IPS-18a (cell line): Measurements from ENCODE around the gene DTWD2.
"Not testable (repeated sequence)": the region's sequence is repeated elsewhere in the genome, so short reads cannot be mapped to it uniquely, and the experiment has no call there.

ENCODE experiments used
- H3K27ac ChIP-seq: one replicate; pipeline ENCODE4 v1.5.1; 2013; ENCODE audit warnings: low read length
- H3K27me3 ChIP-seq: one replicate; pipeline ENCODE4 v1.6.1; 2013; ENCODE audit warnings: mild to moderate bottlenecking, low read length; ENCODE audit not compliant: control insufficient read depth, insufficient read depth
- H3K36me3 ChIP-seq: one replicate; pipeline ENCODE4 v1.6.1; 2013; ENCODE audit warnings: low read depth, low read length; ENCODE audit not compliant: control insufficient read depth
- H3K4me1 ChIP-seq: one replicate; pipeline ENCODE4 v1.6.1; 2013; ENCODE audit warnings: low read depth, low read length; ENCODE audit not compliant: control insufficient read depth
- H3K4me3 ChIP-seq: one replicate; pipeline ENCODE4 v1.5.1; 2013; ENCODE audit warnings: low read length
- H3K9ac ChIP-seq: one replicate; pipeline ENCODE4 v1.6.1; 2013; ENCODE audit warnings: mild to moderate bottlenecking, low read length, moderate library complexity
- H3K9me3 ChIP-seq: one replicate; pipeline ENCODE4 v1.6.1; 2013; ENCODE audit warnings: low read depth, low read length; ENCODE audit not compliant: control insufficient read depth

Gene DTWD2

DNA sequence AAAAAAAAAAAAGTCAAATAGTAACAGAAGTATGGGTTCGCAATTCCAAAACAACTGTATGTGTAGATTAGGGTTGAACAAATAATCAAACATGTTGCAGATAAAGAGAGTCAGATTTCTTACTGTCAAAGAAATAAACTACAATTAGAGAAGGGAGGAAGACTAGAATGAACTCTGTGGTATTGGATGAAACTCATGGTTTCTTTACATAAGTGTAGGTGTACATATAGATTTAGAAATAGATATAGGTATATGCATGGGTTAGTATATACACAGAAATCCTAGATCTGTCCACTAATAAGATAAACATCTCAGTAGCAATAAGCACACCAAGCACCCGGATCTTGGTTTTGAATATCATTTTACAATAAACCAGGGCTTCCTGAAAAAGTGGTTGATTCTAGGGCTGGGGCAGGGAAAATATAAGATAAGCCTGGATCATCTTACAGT is 21.3 kb downstream of the DTWD2 start:
- Histone ChIP-seq H3K27ac (no peak overlapping the region), H3K9ac (no peak overlapping the region), H3K27me3 (no peaks in the 10 kb centered on the region), H3K4me1 (no peaks in the 10 kb centered on the region), H3K4me3 (no peak overlapping the region), H3K9me3 (no peaks in the 10 kb centered on the region), H3K36me3 (no peaks in the 10 kb centered on the region)

DNA sequence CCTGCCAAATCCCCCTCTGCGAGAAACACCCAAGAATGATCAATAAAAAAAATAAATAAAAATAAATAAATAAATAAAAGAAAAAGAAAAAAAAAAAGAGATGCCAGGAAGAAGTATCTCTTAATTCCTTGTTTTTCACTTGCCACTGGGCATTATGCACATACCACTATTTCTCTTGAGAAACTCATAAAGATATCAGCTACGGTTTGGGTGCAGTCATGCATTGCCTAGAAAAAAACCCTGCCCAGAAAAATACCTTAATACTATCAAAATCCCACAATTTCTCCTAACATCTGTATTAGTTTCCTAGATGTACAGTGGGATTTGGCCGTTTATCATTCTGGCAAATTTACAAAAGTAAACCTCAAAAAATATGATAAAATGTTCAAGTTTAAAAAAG is 22.5 kb downstream of the DTWD2 start:
- no peaks in the 10 kb centered on the region for H3K36me3 ChIP-seq
- H3K9me3 ChIP-seq: no peaks in the 10 kb centered on the region
- H3K4me3 ChIP-seq: no peak overlapping the region
- H3K27me3 ChIP-seq: no peaks in the 10 kb centered on the region
- no peak overlapping the region for H3K27ac ChIP-seq
- no peaks in the 10 kb centered on the region for H3K4me1 ChIP-seq
- H3K9ac ChIP-seq: no peak overlapping the region

DNA sequence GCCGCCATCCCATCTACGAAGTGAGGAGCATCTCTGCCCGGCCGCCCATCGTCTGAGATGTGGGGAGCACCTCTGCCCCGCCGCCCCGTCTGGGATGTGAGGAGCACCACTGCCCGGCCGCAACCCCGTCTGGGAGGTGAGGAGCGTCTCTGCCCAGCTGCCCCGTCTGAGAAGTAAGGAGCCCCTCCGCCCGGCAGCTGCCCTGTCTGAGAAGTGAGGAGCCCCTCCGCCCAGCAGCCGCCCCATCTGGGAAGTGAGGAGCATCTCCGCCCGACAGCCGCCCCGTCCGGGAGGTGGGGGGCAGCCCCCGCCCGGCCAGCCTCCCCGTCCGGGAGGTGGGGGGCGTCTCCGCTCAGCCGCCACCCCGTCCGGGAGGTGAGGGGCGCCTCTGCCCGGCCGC is 23.4 kb downstream of the DTWD2 start:
- H3K9me3 ChIP-seq, H3K27me3 ChIP-seq, H3K36me3 ChIP-seq, H3K4me1 ChIP-seq, H3K27ac ChIP-seq, H3K9ac ChIP-seq, H3K4me3 ChIP-seq: not testable (repeated sequence)

DNA sequence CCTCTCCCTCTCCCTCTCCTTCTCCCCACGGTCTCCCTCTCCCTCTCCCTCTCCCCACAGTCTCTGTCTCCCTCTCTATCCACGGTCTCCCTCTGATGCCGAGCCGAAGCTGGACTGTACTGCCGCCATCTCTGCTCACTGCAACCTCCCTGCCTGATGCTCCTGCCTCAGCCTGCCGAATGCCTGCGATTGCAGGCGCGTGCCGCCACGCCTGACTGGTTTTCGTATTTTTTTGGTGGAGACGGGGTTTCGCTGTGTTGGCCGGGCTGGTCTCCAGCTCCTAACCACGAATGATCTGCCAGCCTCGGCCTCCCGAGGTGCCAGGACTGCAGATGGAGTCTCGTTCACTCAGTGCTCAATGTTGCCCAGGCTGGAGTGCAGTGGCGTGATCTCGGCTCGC is 24.0 kb downstream of the DTWD2 start:
- not testable (repeated sequence) for H3K4me3 ChIP-seq, H3K27ac ChIP-seq, H3K27me3 ChIP-seq, H3K36me3 ChIP-seq, H3K9me3 ChIP-seq, H3K4me1 ChIP-seq, H3K9ac ChIP-seq

DNA sequence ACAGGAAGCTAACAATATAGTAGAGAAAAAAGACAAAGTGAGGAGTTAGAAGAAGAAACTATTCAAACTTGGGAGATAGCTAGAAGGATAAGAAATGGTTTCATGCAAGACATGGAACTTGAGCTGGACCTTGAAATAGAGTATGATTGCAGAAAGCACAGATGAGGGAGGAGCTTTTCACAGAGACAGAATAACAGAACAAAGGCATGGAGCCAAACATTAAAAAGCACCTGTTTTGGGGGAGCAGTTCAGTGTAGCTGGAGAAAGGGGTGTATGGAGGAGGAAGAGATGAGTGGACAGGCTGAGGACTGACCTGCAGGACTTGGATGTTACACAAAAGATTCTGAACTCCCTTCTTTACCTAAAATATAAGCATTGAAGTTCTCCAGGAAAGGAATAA is 25.2 kb downstream of the DTWD2 start:
- Histone ChIP-seq H3K4me3 (no peak overlapping the region), H3K4me1 (no peaks in the 10 kb centered on the region), H3K9me3 (no peaks in the 10 kb centered on the region), H3K27me3 (no peaks in the 10 kb centered on the region), H3K36me3 (no peaks in the 10 kb centered on the region), H3K27ac (no peak overlapping the region), H3K9ac (no peak overlapping the region)

DNA sequence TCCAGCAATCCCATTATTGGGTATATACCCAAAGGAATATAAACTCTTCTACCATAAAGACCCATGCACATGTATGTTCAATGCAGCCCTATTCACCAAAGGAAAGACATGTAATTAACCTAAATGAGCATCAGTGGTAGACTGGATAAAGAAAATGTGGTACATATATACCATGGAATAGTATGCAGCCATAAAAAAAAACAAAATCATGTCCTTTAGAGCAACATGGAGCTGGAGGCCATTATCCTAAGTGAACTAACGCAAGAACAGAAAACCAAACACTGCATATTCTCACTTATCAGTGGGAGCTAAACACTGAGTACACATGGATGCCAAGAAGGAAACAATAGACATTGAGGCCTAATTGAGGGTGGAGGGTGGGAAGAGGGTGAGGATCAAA is 27.8 kb downstream of the DTWD2 start:
- H3K4me1 ChIP-seq: no peaks in the 10 kb centered on the region
- no peak overlapping the region for H3K9ac ChIP-seq
- no peak overlapping the region for H3K27ac ChIP-seq
- H3K4me3 ChIP-seq: no peak overlapping the region
- H3K9me3 ChIP-seq: no peaks in the 10 kb centered on the region
- H3K36me3 ChIP-seq: no peaks in the 10 kb centered on the region
- no peaks in the 10 kb centered on the region for H3K27me3 ChIP-seq

DNA sequence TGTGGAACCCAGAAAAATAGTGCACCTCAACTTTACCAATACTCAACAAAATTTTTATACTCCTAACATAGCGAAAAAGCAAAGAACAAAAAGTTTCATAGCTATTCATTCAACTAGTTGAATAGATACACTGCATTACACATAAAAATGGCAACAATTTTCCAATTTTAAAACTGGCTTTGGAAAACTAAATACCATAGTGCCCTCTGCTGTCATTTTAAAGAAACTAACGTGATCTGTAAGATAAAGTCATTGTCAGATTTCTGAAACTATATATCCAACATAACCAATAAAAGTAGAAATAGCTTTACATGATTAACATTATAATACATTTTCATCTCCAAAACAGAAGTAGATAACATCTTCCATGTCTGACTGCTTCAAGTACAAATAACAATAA is 31.6 kb downstream of the DTWD2 start:
- Histone ChIP-seq H3K9me3 (no peaks in the 10 kb centered on the region), H3K4me1 (peaks cover 14% of the 10 kb centered on the region), H3K4me3 (no peak overlapping the region), H3K9ac (no peak overlapping the region), H3K27me3 (no peaks in the 10 kb centered on the region), H3K27ac (no peak overlapping the region), H3K36me3 (no peaks in the 10 kb centered on the region)

DNA sequence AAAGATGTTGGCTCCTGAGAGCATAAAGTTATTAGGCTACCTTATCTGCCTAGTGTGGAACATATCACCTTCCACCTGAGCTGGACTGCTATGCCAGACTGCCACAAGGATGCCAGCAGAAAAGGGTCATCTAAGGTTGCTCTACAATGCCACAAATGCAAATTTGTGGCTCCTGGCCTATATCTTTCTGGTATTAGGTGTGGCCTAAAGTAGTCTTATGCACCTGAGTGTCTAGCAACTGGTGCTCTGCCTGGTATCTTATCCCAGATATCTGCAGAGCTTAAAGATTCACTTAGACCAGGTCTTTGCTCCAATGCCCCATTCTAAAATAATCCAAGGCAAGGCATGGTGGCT is 34.7 kb downstream of the DTWD2 start:
- H3K4me3 ChIP-seq: no peak overlapping the region
- no peak overlapping the region for H3K9ac ChIP-seq
- H3K36me3 ChIP-seq: no peaks in the 10 kb centered on the region
- H3K27me3 ChIP-seq: no peaks in the 10 kb centered on the region
- H3K27ac ChIP-seq: no peak overlapping the region
- H3K9me3 ChIP-seq: no peaks in the 10 kb centered on the region
- H3K4me1 ChIP-seq: peaks cover 14% of the 10 kb centered on the region

DNA sequence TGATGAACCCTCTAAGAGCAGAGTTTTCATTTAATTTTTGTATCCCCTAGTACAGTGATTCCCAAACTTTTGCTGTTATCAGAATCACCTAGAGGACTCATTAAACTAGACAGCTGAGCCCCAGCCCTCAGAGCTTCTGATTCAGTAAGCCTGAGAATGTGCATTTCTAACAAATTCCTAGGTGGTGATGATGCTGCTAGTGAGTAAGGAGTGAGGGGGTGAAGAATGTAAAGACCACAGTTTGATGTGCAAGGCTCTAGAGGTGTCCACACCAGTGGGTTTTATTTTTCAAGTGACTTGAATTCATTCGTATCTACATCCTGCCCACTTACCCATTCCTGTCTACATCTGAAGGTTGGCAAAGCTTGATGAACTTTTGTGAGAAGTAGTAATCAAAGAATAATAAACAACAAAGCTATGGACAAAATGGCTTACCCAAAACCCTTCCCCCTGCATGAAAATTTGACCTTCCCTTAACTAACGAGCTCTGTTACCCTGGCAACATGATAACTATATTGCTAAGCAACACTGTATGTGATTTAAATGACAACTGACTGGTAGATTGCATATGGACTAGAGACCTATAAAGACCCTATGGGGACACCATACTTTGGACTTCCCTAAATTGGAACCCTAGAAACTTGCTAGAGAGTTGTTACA is 35.2 kb downstream of the DTWD2 start:
- H3K9me3 ChIP-seq: no peaks in the 10 kb centered on the region
- peaks cover 14% of the 10 kb centered on the region for H3K4me1 ChIP-seq
- H3K36me3 ChIP-seq: no peaks in the 10 kb centered on the region
- H3K4me3 ChIP-seq: no peak overlapping the region
- H3K9ac ChIP-seq: peak overlapping the region; percentile 32
- peak overlapping the region; percentile 37 for H3K27ac ChIP-seq
- H3K27me3 ChIP-seq: no peaks in the 10 kb centered on the region

DNA sequence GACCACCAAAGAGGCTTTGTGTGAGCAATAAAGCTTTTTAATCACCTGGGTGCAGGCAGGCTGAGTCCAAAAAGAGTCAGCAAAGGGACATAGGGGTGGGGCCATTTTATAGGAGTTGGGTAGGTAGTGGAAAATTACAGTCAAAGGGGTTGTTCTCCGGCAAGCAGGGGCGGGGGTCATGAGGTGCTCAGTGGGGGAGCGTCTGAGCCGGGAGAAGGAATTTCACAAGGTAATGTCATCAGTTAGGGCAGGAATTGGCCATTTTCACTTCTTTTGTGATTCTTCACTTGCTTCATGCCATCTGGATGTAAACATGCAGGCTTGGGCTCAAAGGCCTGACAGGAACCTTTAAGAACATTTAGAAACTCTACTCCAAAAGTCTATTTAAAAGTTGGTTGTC is 36.0 kb downstream of the DTWD2 start:
- not testable (repeated sequence) for H3K4me3 ChIP-seq, H3K9me3 ChIP-seq, H3K27ac ChIP-seq, H3K36me3 ChIP-seq, H3K27me3 ChIP-seq
- peak overlapping the region; percentile 39 for H3K9ac ChIP-seq
- peaks cover 14% of the 10 kb centered on the region for H3K4me1 ChIP-seq

DNA sequence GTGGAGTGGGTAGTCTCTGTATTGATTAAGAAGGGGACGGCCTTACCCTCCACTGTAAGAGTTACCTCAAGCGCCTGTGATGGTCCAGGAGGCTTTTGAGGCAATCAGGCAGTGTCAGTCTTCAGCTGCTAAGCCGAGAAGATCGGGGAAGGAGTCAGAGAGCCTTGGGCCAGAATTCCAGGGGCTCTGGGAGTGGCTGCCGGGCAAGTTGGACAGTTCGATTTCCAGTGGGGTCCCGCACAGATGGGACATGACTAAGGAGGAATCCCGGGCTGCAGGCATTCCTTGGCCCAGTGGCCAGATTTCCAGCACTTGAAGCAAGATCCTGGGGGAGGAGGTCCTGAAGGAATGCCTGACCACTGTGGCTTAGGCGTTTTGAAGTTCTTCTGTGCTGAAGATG is 38.0 kb downstream of the DTWD2 start:
- H3K36me3 ChIP-seq, H3K4me3 ChIP-seq, H3K27ac ChIP-seq, H3K9me3 ChIP-seq, H3K27me3 ChIP-seq, H3K9ac ChIP-seq: not testable (repeated sequence)
- H3K4me1 ChIP-seq: peaks cover 14% of the 10 kb centered on the region

DNA sequence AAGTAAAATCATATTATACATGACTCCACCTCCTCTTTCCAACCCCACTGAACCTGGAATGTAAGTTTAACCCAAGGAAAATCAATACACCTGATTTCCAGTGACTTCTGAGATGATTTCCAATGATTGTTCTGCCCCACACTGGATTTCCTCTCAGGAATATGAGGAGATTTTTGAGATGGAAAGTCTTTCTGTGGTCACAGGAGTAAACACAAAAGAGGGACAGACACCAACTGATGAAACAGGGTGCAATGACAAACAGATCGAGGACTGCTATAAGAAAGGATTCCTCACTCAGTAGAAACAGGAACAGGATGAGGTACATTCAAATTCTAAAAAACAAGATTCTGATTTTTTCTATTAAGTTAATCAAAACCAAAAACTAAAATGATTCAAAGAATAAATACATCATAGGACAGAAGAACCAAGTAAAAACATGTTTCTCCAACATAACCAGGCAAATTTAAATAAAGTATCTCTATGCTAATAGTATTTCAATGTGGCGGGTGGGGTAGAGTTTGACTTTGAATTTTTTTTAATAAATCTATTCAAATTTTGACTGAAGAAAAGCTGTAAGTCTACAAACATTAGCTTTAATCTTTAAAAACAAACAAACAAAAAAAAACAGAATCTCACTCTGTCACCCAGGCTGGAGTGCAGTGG is 42.1 kb downstream of the DTWD2 start:
- H3K36me3 ChIP-seq: no peaks in the 10 kb centered on the region
- no peak overlapping the region for H3K27ac ChIP-seq
- H3K9ac ChIP-seq: no peak overlapping the region
- no peak overlapping the region for H3K4me3 ChIP-seq
- H3K4me1 ChIP-seq: no peaks in the 10 kb centered on the region
- no peaks in the 10 kb centered on the region for H3K9me3 ChIP-seq
- H3K27me3 ChIP-seq: no peaks in the 10 kb centered on the region
